T1000 (cell line): ENCODE data around the gene ANO2.

Experiments used
- DNase-seq: peaks from one replicate; lab custom pipeline; 2025; ENCODE audit warnings: mixed read lengths; lab: John Stamatoyannopoulos, UW

ANO2 gene

DNA sequence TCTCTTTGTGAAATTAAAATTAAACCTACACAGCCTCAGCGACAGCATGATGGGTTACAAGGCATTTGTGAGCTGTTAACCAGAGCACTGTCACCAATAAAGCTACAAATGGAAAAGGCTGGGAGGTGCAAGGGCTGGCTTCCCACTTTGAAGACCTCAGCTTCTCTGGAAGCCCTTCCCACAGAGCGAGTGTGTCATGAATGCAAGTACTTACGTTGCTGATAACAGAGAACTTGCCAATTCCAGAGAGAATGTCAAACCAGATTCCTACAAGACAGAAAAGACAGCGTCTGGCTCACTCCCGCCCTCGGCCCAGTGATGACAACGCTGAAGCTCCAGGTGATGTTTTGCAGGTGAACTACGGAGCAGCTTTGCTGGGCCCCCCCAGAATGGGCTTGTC is 367.3 kb downstream of the ANO2 start:
- no peak for DNase-seq

- no peak for DNase-seq
These were observed 367.8 kb downstream of the ANO2 start for GRCh38 chr12:5577211-5577612.

GRCh38 chr12:5575987-5576386 is 369.1 kb downstream of the ANO2 start:
- DNase-seq, result no peak

DNA sequence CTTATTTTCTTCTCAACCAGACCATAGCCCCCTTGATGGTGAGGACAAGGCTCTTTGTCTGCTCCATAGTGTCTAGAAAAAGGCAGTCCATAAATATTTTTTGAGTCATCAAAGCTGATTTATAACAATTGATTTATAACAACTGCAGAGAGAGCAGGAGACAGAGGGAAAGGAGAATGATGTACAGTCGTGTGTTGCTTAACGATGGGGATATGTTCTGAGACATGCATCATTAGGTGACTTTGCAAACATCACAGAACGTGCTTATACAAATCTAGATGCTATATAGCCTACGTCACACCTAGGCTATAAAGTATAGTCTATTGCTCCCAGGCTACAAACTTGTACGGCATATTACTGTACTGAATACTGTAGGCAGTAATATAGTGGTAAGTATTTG is 369.8 kb downstream of the ANO2 start:
- no peak for DNase-seq

DNA sequence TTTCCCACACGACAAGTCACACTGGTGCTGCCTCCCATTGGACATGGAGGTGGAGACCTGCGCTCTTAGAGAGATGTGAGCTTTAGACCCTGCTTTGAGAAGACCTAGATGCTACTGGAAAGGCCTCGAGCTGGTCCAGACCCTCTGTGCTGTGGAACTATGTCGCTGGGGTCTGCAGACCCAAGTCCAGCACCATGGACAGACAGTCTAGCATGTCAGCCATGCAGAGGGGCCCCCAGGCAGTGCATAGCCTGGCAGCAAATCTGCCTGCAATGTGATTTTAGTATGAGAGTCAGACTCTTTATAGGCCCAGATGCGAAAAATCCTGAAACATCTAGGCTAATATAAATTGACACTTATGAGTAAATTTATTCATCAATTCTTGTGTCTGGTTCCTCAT is 371.7 kb downstream of the ANO2 start:
- DNase-seq, result no peak

GRCh38 chr12:5571115-5571514 is 373.9 kb downstream of the ANO2 start:
- DNase-seq, result no peak

GRCh38 chr12:5570416-5570815 is 374.6 kb downstream of the ANO2 start:
- DNase-seq, result no peak

GRCh38 chr12:5568325-5568981 is 376.6 kb downstream of the ANO2 start:
- DNase-seq, result no peak

DNA sequence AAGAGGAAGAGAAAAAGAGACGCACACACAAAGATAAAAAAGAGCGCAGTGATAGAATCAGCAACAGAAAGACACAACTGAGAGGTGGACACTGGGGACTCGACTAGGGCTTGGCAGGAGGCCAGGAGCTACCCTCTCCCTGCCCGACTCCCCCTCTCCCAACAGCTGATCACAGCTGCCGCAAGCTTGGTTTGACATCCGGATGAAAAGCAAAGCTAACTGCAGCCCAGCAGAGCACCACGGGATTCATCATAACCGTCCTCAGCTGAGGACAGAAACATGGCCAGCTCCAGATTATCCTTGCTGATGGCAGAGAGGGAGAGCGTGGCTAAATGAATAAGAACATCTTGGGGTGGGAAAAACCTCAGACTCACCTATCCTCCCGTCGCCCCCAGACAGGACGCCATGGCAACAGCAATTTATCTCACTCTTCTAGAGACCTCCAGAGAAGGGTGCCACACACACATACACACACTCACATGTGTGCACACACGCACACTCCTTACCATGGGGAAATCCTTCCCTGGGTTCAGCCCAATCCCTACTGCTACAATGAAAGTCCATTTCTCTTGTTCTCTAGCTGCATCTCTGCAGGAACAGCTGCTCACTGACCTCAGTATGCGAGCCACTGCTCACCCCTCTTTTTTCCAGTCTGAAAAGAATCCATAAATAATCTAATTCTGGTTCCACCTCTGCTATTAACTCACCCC is 377.9 kb downstream of the ANO2 start:
- no peak for DNase-seq

GRCh38 chr12:5565933-5566599 is 379.0 kb downstream of the ANO2 start:
- no peak for DNase-seq

DNA sequence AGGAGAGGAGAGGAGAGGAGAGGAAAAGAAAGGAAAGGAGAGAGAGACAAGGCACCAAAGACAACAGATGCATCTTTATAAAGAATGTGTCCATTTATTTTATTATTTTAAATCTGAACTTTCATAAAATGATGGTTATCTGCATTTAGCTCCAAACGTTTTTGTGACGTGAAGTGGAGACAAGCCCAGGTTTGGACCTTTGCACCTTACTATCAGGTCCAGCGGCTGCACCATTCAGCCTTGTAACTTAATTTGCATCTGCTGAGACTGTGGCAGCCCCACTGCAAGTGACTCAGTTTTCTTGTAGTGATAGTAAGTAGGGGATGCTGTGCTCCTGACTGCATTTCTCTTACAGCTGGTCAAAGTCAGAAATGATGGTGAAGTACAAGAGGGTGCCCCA is 382.5 kb downstream of the ANO2 start:
- DNase-seq, result no peak

- DNase-seq, result no peak
These were observed 383.2 kb downstream of the ANO2 start for GRCh38 chr12:5561846-5562245.

DNA sequence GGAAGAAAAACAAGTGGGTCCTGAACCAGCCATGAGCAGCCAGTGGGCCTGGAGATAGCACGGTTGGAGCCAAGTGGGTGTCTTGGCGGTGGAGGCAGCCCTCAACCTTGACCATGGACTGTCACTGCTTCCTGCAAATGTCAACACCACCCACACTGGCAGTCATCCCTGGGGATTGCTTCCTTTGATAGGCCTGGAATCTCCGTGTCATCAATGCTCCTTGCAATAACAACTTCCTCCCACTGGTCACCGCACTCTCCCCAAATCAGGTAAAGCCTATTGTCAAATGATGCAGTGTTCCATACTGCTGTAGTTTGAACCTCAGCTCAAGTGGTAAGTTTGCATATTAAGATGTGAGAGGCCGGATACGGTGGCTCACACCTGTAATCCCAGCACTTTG is 384.0 kb downstream of the ANO2 start:
- no peak for DNase-seq

- no peak for DNase-seq
These were observed 384.8 kb downstream of the ANO2 start for GRCh38 chr12:5560265-5560664.

DNA sequence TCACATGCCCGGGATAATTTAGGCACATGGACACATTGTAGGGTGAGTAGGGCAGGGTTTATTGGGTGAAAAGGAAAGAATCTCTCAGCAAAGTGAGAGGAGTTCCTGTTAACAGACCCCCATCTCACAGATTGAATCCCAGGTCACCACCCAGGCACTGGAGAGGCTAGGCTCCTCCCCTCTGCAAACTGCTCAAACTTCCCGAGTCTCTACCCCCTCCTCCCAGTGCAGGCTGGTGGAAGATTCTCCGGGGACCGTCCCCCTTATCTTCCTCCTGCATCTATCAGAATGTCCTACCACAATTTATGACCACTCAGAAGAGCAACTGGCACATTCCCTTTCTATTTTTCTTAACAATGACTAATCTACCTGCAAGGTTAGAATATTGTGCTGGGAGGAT is 387.2 kb downstream of the ANO2 start:
- DNase-seq, result no peak

DNA sequence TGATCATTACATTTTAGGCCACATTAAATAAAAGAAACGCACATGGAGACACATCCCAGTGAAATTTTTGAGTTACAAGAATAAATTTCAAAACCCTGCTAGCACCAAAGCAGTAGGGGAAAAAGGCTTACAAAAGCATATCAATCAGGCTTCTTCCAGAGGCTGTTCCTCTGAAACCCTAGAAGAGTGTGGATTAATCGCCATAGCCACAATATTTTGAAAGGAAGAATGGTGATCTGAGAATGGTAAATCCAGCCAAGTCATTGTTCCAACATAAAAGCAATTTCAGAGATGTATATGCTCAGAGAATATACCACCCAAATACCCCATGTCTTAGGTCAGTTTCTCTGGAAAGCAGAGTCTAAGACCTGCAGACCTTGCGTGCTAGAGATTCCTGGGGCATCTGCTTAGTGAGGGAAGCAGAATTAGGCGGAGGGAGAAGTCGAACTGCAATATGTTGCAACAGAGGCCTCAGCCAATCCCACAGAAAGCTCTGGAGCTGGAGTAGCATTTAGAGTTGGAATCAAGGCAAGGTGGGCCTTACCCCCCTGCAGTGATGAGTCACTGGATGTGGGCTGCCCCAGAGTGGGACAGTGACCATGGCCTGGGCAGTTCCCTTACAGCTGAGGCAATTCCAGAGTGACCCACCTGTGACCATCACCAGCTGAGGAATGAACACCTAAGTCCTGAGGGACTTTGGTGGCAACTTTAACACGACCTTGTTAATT is 387.9 kb downstream of the ANO2 start:
- no peak for DNase-seq

DNA sequence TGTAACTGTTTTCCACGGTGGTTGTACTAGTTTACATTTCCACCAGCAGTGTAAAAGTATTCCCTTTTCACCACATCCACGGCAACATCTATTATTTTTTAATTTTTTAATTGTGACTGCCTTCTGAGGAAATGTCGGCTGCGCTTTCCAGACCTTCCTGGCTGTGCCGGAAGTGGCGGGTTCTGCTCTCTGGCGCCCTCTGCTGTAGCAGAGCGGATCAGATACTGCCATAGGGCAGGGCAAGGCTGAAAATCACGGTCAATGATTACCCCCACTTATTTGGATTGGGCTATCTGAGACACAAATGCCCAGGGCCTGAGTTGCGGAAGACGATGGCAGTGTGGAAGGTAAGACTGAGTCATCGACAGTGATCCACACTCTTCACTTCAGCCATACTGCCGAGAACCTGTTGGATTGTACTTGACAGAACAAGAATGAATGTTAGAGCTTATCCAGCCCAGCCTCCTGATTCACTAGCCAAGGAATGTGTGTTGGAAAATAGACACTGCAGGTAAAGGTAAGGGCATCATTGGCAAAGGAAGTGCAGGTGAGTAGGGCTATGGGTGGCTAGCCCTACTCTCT is 388.9 kb downstream of the ANO2 start:
- no peak for DNase-seq

DNA sequence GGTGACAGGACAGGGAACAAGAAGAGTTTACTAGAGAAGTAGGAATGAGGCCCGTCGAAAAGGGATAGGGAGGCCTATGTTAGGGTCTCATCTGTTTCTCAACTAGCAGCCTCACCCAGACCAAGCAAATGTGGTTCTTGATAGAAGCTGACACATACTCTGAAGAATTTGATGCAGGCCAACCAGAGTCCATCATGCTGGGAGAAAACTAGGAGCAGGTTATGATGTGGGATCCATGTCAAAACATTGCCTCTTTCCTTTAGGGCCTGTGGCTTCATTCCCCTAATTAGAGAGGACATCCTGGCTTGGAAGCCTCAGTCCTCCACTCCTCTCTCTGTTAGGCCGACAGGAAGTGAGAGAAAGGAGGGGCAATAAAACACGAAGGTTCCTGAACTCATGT is 390.3 kb downstream of the ANO2 start:
- no peak for DNase-seq

DNA sequence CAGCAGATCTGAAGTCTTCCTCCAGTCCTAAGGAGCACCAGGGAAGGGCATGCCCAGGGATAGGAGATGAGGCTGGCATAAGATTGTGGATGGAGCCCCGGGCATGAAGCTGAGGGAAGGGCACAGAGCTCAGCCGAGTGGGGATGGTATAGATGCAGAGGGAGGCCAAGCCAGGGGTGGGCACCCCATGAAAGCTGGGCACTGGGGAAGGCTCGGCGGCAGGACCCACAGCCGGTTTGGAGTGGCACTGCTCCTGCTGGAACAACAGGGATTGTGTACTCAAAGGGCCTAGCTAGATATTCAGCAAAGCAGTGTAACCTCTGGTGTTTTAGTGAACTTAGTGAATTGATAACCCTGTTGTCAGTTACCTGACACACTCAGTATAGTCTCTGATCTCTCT is 396.0 kb downstream of the ANO2 start:
- no peak for DNase-seq

- no peak for DNase-seq
These were observed 396.7 kb downstream of the ANO2 start for GRCh38 chr12:5548152-5548943.

- DNase-seq, result no peak
These were observed 398.4 kb downstream of the ANO2 start for GRCh38 chr12:5546616-5547015.

GRCh38 chr12:5537771-5538170 is 407.3 kb downstream of the ANO2 start:
- DNase-seq, result no peak
